OCI-LY1 (cell line): ENCODE data around the gene MFSD2B.

Experiments used
- H2AFZ ChIP-seq: fragments of 200-600 bp; sonication (generic), shearing (Covaris generic); 2 replicates; pipeline ENCODE4 v1.6.0; 2014; ENCODE audit warnings: antibody characterized with exemption, mild to moderate bottlenecking, low read length
- H3F3A ChIP-seq: fragments of 200-600 bp; sonication (generic), shearing (Covaris generic); 2 replicates; pipeline ENCODE4 v1.6.0; 2014; ENCODE audit warnings: mild to moderate bottlenecking, antibody characterized with exemption, low read length, moderate library complexity; ENCODE audit not compliant: insufficient read depth
- H3K27ac ChIP-seq: fragments of 200-600 bp; sonication (generic); 2 replicates; pipeline ENCODE4 v1.5.1; 2014; ENCODE audit warnings: low read length, mixed run types, mild to moderate bottlenecking, low read depth; ENCODE audit not compliant: poor library complexity, severe bottlenecking
- H3K27me3 ChIP-seq: fragments of 200-600 bp; sonication (generic); 2 replicates; pipeline ENCODE4 v1.6.0; 2014; ENCODE audit warnings: antibody characterized with exemption, mild to moderate bottlenecking, low read length, moderate library complexity; ENCODE audit not compliant: insufficient read depth
- H3K36me3 ChIP-seq: fragments of 200-600 bp; sonication (generic); 2 replicates; pipeline ENCODE4 v1.6.1; 2014; ENCODE audit warnings: mild to moderate bottlenecking, antibody characterized with exemption, low read length, moderate library complexity, mixed read lengths; ENCODE audit not compliant: insufficient read depth
- H3K4me1 ChIP-seq: fragments of 200-600 bp; sonication (generic); 2 replicates; pipeline ENCODE4 v1.5.1; 2014; ENCODE audit warnings: mild to moderate bottlenecking, low read length, moderate library complexity; ENCODE audit not compliant: insufficient read depth, severe bottlenecking
- H3K4me2 ChIP-seq: fragments of 200-600 bp; sonication (generic), shearing (Covaris generic); 2 replicates; pipeline ENCODE4 v1.6.1; 2014; ENCODE audit warnings: low read length
- H3K4me3 ChIP-seq: fragments of 200-600 bp; sonication (generic); 2 replicates; pipeline ENCODE4 v1.5.1; 2014; ENCODE audit warnings: low read length, low read depth, mild to moderate bottlenecking, mixed read lengths; ENCODE audit not compliant: poor library complexity, severe bottlenecking
- H3K79me2 ChIP-seq: fragments of 200-600 bp; shearing (Covaris generic); 2 replicates; pipeline ENCODE4 v1.6.1; 2016; ENCODE audit warnings: mixed run types, low read length, mixed read lengths; ENCODE audit not compliant: insufficient read depth
- H3K9ac ChIP-seq: fragments of 200-600 bp; sonication (generic), shearing (Covaris generic); 2 replicates; pipeline ENCODE4 v1.6.1; 2014; ENCODE audit warnings: mild to moderate bottlenecking, low read length, mixed read lengths
- H3K9me2 ChIP-seq: fragments of 200-600 bp; sonication (generic), shearing (Covaris generic); 2 replicates; pipeline ENCODE4 v1.6.1; 2014; ENCODE audit warnings: low read depth, mild to moderate bottlenecking, low read length, mixed read lengths
- H3K9me3 ChIP-seq: fragments of 200-600 bp; shearing (Covaris generic); 2 replicates; pipeline ENCODE4 v1.6.1; 2014; ENCODE audit warnings: low read length, mixed read lengths
- H4K20me1 ChIP-seq: fragments of 200-600 bp; sonication (generic), shearing (Covaris generic); 2 replicates; pipeline ENCODE4 v1.6.0; 2016; ENCODE audit warnings: mild to moderate bottlenecking, low read length; ENCODE audit not compliant: insufficient read depth
- CTCF ChIP-seq: fragments of 200-600 bp; sonication (generic), shearing (Covaris generic); IDR thresholded peaks from 2 replicates; pipeline ENCODE4 v1.5.1; 2017; ENCODE audit warnings: mild to moderate bottlenecking, antibody characterized with exemption, low read length, moderate library complexity, mixed read lengths
- EZH2 ChIP-seq: fragments of 200-600 bp; sonication (generic), shearing (Covaris generic); IDR thresholded peaks from 2 replicates; pipeline ENCODE4 v1.8.0; 2017; ENCODE audit warnings: borderline replicate concordance, mixed run types, mild to moderate bottlenecking, antibody characterized with exemption, low read length, moderate library complexity, mixed read lengths

The MFSD2B gene

GRCh38 chr2:24022324-24022974, 12.6 kb downstream of the MFSD2B start:
- TF ChIP-seq EZH2 (no peak), CTCF (no peak)
- H3K4me3 ChIP-seq, result no peak overlapping the region
- H3K27me3 ChIP-seq, result no peaks in the 10 kb centered on the region
- no peaks in the 10 kb centered on the region for H3F3A ChIP-seq
- no peaks in the 10 kb centered on the region for H3K79me2 ChIP-seq
- H3K4me2 ChIP-seq, result no peak overlapping the region
- H3K9me3 ChIP-seq, result no peaks in the 10 kb centered on the region
- peaks cover 20% of the 10 kb centered on the region; the same call in 1 of the 2 replicates for H3K36me3 ChIP-seq
- no peak overlapping the region for H3K9ac ChIP-seq
- no peak overlapping the region for H2AFZ ChIP-seq
- no peak overlapping the region for H3K27ac ChIP-seq
- no peaks in the 10 kb centered on the region for H4K20me1 ChIP-seq
- H3K4me1 ChIP-seq, result no peaks in the 10 kb centered on the region
- H3K9me2 ChIP-seq, result no peaks in the 10 kb centered on the region

- Histone ChIP-seq H2AFZ (no peak overlapping the region), H3K4me3 (no peak overlapping the region), H3K9ac (no peak overlapping the region), H3K79me2 (no peaks in the 10 kb centered on the region), H3K27me3 (no peaks in the 10 kb centered on the region), H3K27ac (no peak overlapping the region), H3K9me2 (no peaks in the 10 kb centered on the region), H4K20me1 (no peaks in the 10 kb centered on the region), H3K36me3 (peaks cover 24% of the 10 kb centered on the region; the same call in 1 of the 2 replicates), H3K9me3 (no peaks in the 10 kb centered on the region), H3K4me1 (no peaks in the 10 kb centered on the region), H3F3A (no peaks in the 10 kb centered on the region), H3K4me2 (no peak overlapping the region)
- TF ChIP-seq EZH2 (no peak), CTCF (no peak)
Observed at GRCh38 chr2:24022975-24023575, 13.2 kb downstream of the MFSD2B start.

- no peaks in the 10 kb centered on the region for H3K9me3 ChIP-seq
- H3K27ac ChIP-seq, result no peak overlapping the region
- H3K9ac ChIP-seq, result no peak overlapping the region
- H3F3A ChIP-seq, result no peaks in the 10 kb centered on the region
- TF ChIP-seq EZH2 (no peak), CTCF (peak; percentile 67; the same call in 1 of the 2 replicates)
- no peak overlapping the region for H3K4me2 ChIP-seq
- peaks cover 26% of the 10 kb centered on the region; the same call in 1 of the 2 replicates for H3K36me3 ChIP-seq
- no peak overlapping the region for H3K4me3 ChIP-seq
- H4K20me1 ChIP-seq, result no peaks in the 10 kb centered on the region
- no peaks in the 10 kb centered on the region for H3K9me2 ChIP-seq
- no peaks in the 10 kb centered on the region for H3K4me1 ChIP-seq
- H3K79me2 ChIP-seq, result no peaks in the 10 kb centered on the region
- no peak overlapping the region for H2AFZ ChIP-seq
- H3K27me3 ChIP-seq, result no peaks in the 10 kb centered on the region
Observed at GRCh38 chr2:24024018-24024417, 14.1 kb downstream of the MFSD2B start.
